PC-9 (cell line): Measurements from ENCODE around the gene MUCL3.

Source experiments
- CTCF ChIP-seq: fragments of 200-600 bp; sonication (generic); conservative IDR thresholded peaks from 2 replicates; pipeline ENCODE4 v1.6.1; 2017; ENCODE audit warnings: mixed run types, antibody characterized with exemption, mild to moderate bottlenecking, moderate library complexity
- EZH2 ChIP-seq: fragments of 200-600 bp; sonication (generic); IDR thresholded peaks from 2 replicates; pipeline ENCODE4 v1.8.0; 2017; ENCODE audit warnings: antibody characterized with exemption, low read depth

DNA sequence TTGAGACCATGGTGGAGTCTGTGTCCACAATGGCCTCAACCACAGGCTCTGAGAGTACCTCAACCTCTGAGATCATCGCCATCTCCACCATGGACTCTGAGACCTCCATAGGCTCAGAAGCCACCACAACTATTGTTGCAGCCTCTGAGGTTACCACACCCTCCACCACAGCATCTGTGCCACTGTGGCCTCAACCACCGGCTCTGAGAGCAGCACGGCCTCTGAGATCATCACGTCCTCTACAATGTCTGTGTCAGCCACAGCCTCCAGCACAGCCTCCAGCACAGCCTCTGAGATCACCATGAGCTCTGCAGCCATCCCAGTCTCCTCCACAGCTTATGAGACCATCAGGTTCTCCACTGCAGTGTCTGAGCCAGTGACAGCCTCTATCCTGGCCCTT lies 23.3 kb downstream of the MUCL3 start:
- TF ChIP-seq CTCF = no peak
- TF ChIP-seq EZH2 = no peak
